ENCODE data around the gene LY9.

- no peak for TF ChIP-seq EZH2 (IDR thresholded peaks at IDR 0.05; ENCODE audit: insufficient read depth, poor library complexity, severe bottlenecking)
- no peak for TF ChIP-seq EZH2phosphoT487 (IDR thresholded peaks at IDR 0.05; ENCODE audit: insufficient read depth, low read depth)
Observed at GRCh38 chr1:160838888-160839287, 42.9 kb downstream of the LY9 start.
